Trophoblast cell (in vitro differentiated cells and primary cell): Measurements from ENCODE around the gene FN3K.
A peak's percentile ranks its signal among the peaks of the same experiment; 100 is the strongest.

Experiments used
- DNase-seq, 2 donors: peaks; one replicate each; pipeline ENCODE4 v3.0.0-alpha.2; 2016
- H2AFZ ChIP-seq: 2 replicates; pipeline ENCODE4 v1.6.1; 2013; ENCODE audit warnings: low read length, moderate library complexity, mild to moderate bottlenecking; ENCODE audit not compliant: insufficient read depth, poor library complexity
- H2AK5ac ChIP-seq: 2 replicates; pipeline ENCODE4 v1.6.1; 2013; ENCODE audit warnings: mild to moderate bottlenecking, low read length
- H2BK120ac ChIP-seq: 2 replicates; pipeline ENCODE4 v1.6.1; 2013; ENCODE audit warnings: low read length, mild to moderate bottlenecking, moderate library complexity; ENCODE audit not compliant: insufficient read depth, poor library complexity
- H2BK12ac ChIP-seq: 2 replicates; pipeline ENCODE4 v1.6.1; 2013; ENCODE audit warnings: mild to moderate bottlenecking, low read length, moderate library complexity
- H2BK5ac ChIP-seq: 2 replicates; pipeline ENCODE4 v1.6.1; 2013; ENCODE audit warnings: low read length, low read depth, moderate library complexity, mild to moderate bottlenecking; ENCODE audit not compliant: poor library complexity
- H3K14ac ChIP-seq: 2 replicates; pipeline ENCODE4 v1.6.1; 2013; ENCODE audit warnings: mild to moderate bottlenecking, low read length
- H3K18ac ChIP-seq: 2 replicates; pipeline ENCODE4 v1.6.1; 2013; ENCODE audit warnings: mild to moderate bottlenecking, low read length
- H3K23ac ChIP-seq: 2 replicates; pipeline ENCODE4 v1.6.1; 2013; ENCODE audit warnings: low read length
- H3K27ac ChIP-seq: 2 replicates; pipeline ENCODE4 v1.5.1; 2013; ENCODE audit warnings: low read depth, mild to moderate bottlenecking, inconsistent platforms, low read length, moderate library complexity
- H3K27me3 ChIP-seq: 2 replicates; pipeline ENCODE4 v1.6.1; 2013; ENCODE audit warnings: inconsistent platforms, mild to moderate bottlenecking, low read length, moderate library complexity; ENCODE audit not compliant: insufficient read depth
- H3K36me3 ChIP-seq, 2 experiments: 1 replicate in 1 of 2; 2 replicates in 1 of 2; pipeline ENCODE4 v1.6.1; 2013; ENCODE audit warnings: low read length in 2 of 2, mild to moderate bottlenecking in 2 of 2, moderate library complexity in 1 of 2; ENCODE audit not compliant: insufficient read depth in 2 of 2, control insufficient read depth in 1 of 2
- H3K4ac ChIP-seq: 2 replicates; pipeline ENCODE4 v1.6.1; 2013; ENCODE audit warnings: low read depth, mild to moderate bottlenecking, low read length, moderate library complexity
- H3K4me1 ChIP-seq, 2 experiments: 1 replicate in 1 of 2; 2 replicates in 1 of 2; pipeline ENCODE4 v1.6.1; 2013; ENCODE audit warnings: low read length in 2 of 2, mild to moderate bottlenecking in 2 of 2, moderate library complexity in 1 of 2; ENCODE audit not compliant: insufficient read depth in 2 of 2, control insufficient read depth in 1 of 2
- H3K4me2 ChIP-seq: 2 replicates; pipeline ENCODE4 v1.6.1; 2013; ENCODE audit warnings: inconsistent platforms, mild to moderate bottlenecking, low read length, moderate library complexity
- H3K4me3 ChIP-seq: 2 replicates; pipeline ENCODE4 v1.5.1; 2013; ENCODE audit warnings: mild to moderate bottlenecking, low read depth, low read length, inconsistent platforms
- H3K79me1 ChIP-seq: one replicate; pipeline ENCODE4 v1.6.1; 2013; ENCODE audit warnings: low read length
- H3K79me2 ChIP-seq: 2 replicates; pipeline ENCODE4 v1.6.1; 2013; ENCODE audit warnings: low read length, mild to moderate bottlenecking; ENCODE audit not compliant: control insufficient read depth, insufficient read depth, poor library complexity
- H3K9ac ChIP-seq: 2 replicates; pipeline ENCODE4 v1.6.1; 2013; ENCODE audit warnings: mild to moderate bottlenecking, low read length
- H3K9me3 ChIP-seq: 2 replicates; pipeline ENCODE4 v1.6.1; 2013; ENCODE audit warnings: low read depth, mild to moderate bottlenecking, control low read depth, inconsistent platforms, low read length; ENCODE audit not compliant: insufficient read depth
- H4K12ac ChIP-seq: 2 replicates; pipeline ENCODE4 v1.6.1; 2013; ENCODE audit warnings: low read depth, mild to moderate bottlenecking, low read length, moderate library complexity
- H4K8ac ChIP-seq: 2 replicates; pipeline ENCODE4 v1.6.1; 2013; ENCODE audit warnings: low read depth, mild to moderate bottlenecking, low read length, moderate library complexity
- H4K91ac ChIP-seq: one replicate; pipeline ENCODE4 v1.6.1; 2013; ENCODE audit warnings: low read depth, mild to moderate bottlenecking, low read length, moderate library complexity
- WGBS: extraction: QIAGEN DNeasy Blood & Tissue Kit; methylation state at CpG from one replicate; pipeline ENCODE4 v1.1.7; 2013; ENCODE audit warnings: missing lambda C conversion rate; ENCODE audit not compliant: insufficient read length, insufficient coverage; ENCODE audit errors: extremely low coverage; 5-methylcytosine and 5-hydroxymethylcytosine counted together

The FN3K gene

GRCh38 chr17:82788206-82789001 lies 53.0 kb downstream of the FN3K start:
- H2BK120ac ChIP-seq: no peak overlapping the region

GRCh38 chr17:82789051-82789592 lies 53.7 kb downstream of the FN3K start:
- Histone ChIP-seq H2AK5ac (no peak overlapping the region), H2AFZ (no peak overlapping the region), H4K12ac (no peak overlapping the region), H3K9ac (no peak overlapping the region), H3K79me1 (no peaks in the 10 kb centered on the region), H3K27me3 (no peaks in the 10 kb centered on the region), H3K4me3 (no peak overlapping the region), H4K8ac (no peak overlapping the region), H3K9me3 (no peaks in the 10 kb centered on the region), H3K4me2 (no peak overlapping the region), H3K79me2 (no peaks in the 10 kb centered on the region), H2BK120ac (no peak overlapping the region), H3K14ac (no peak overlapping the region), H3K4ac (no peak overlapping the region), H2BK12ac (no peak overlapping the region), H3K36me3 (peaks cover 5% of the 10 kb centered on the region in 2 experiments), H3K4me1 (peaks cover 0 to 11% of the 10 kb centered on the region in 2 experiments), H4K91ac (no peak overlapping the region), H3K27ac (no peak overlapping the region), H3K18ac (no peak overlapping the region), H2BK5ac (no peak overlapping the region), H3K23ac (no peak overlapping the region)
- DNase-seq: no peak
- no CpG with 5 or more reads among the region's 19 CpGs for WGBS

More at GRCh38 chr17:82788206-82789001, 53.0 kb downstream of the FN3K start:
- H4K91ac ChIP-seq: no peak overlapping the region
- no peak overlapping the region for H3K9ac ChIP-seq
- no peaks in the 10 kb centered on the region for H3K79me2 ChIP-seq
- peaks cover 0 to 6% of the 10 kb centered on the region in 2 experiments for H3K4me1 ChIP-seq
- H3K36me3 ChIP-seq: peaks cover 7% of the 10 kb centered on the region in 2 experiments
- no peak overlapping the region for H4K8ac ChIP-seq
- H3K4ac ChIP-seq: no peak overlapping the region
- no peak overlapping the region for H3K4me2 ChIP-seq
- H2AFZ ChIP-seq: no peak overlapping the region
- no peak for DNase-seq
- H3K27me3 ChIP-seq: no peaks in the 10 kb centered on the region
- no peak overlapping the region for H2AK5ac ChIP-seq
- no peaks in the 10 kb centered on the region for H3K9me3 ChIP-seq
- H3K18ac ChIP-seq: peak overlapping the region; percentile 11
- no CpG with 5 or more reads among the region's 18 CpGs for WGBS
- no peak overlapping the region for H3K4me3 ChIP-seq
- H4K12ac ChIP-seq: no peak overlapping the region
- no peak overlapping the region for H2BK5ac ChIP-seq
- H3K79me1 ChIP-seq: no peaks in the 10 kb centered on the region
- H3K23ac ChIP-seq: no peak overlapping the region
- H2BK12ac ChIP-seq: no peak overlapping the region
- no peak overlapping the region for H3K27ac ChIP-seq
- no peak overlapping the region for H3K14ac ChIP-seq

GRCh38 chr17:82789806-82790205 lies 54.4 kb downstream of the FN3K start:
- Histone ChIP-seq H2AK5ac (no peak overlapping the region), H2BK5ac (no peak overlapping the region), H3K9ac (no peak overlapping the region), H4K8ac (no peak overlapping the region), H2BK12ac (peak overlapping the region; percentile 5), H3K9me3 (no peaks in the 10 kb centered on the region), H3K23ac (no peak overlapping the region), H4K91ac (no peak overlapping the region), H3K4me3 (no peak overlapping the region), H3K27me3 (no peaks in the 10 kb centered on the region), H3K4me1 (peaks cover 0 to 11% of the 10 kb centered on the region in 2 experiments), H3K4me2 (no peak overlapping the region), H3K79me2 (no peaks in the 10 kb centered on the region), H3K14ac (no peak overlapping the region), H3K27ac (no peak overlapping the region), H2AFZ (no peak overlapping the region), H3K79me1 (no peaks in the 10 kb centered on the region), H2BK120ac (no peak overlapping the region), H3K4ac (no peak overlapping the region), H3K36me3 (no peaks in the 10 kb centered on the region), H4K12ac (no peak overlapping the region), H3K18ac (no peak overlapping the region)
- no peak for DNase-seq
- no CpG with 5 or more reads among the region's 18 CpGs for WGBS

- H2BK120ac ChIP-seq: no peak overlapping the region
- H3K14ac ChIP-seq: no peak overlapping the region
- no peaks in the 10 kb centered on the region for H3K36me3 ChIP-seq
- peak overlapping the region; percentile 4 for H3K18ac ChIP-seq
- no peak for DNase-seq
- no peak overlapping the region for H2AK5ac ChIP-seq
- WGBS: no CpG with 5 or more reads among the region's 13 CpGs
- H4K91ac ChIP-seq: no peak overlapping the region
- no peak overlapping the region for H3K4me3 ChIP-seq
- H3K4me1 ChIP-seq: peaks cover 0 to 11% of the 10 kb centered on the region in 2 experiments
- H3K9ac ChIP-seq: no peak overlapping the region
- no peaks in the 10 kb centered on the region for H3K9me3 ChIP-seq
- no peak overlapping the region for H3K4me2 ChIP-seq
- H2BK5ac ChIP-seq: no peak overlapping the region
- H2BK12ac ChIP-seq: no peak overlapping the region
- H3K27me3 ChIP-seq: no peaks in the 10 kb centered on the region
- no peaks in the 10 kb centered on the region for H3K79me2 ChIP-seq
- no peak overlapping the region for H4K8ac ChIP-seq
- H2AFZ ChIP-seq: no peak overlapping the region
- H3K23ac ChIP-seq: no peak overlapping the region
- no peaks in the 10 kb centered on the region for H3K79me1 ChIP-seq
- no peak overlapping the region for H3K27ac ChIP-seq
- H3K4ac ChIP-seq: no peak overlapping the region
- H4K12ac ChIP-seq: no peak overlapping the region
Measured at GRCh38 chr17:82790391-82790790, 55.0 kb downstream of the FN3K start.
